ENCODE results near the gene FOXP2. TPM values are rescaled to one million over a fixed set of nuclear protein-coding genes. Genes with fewer than 3 reads are reported as not detected.

The FOXP2 gene
- total RNA-seq, 3 donors from 2014 or later, result 5.9 to 21.3 (median 11.1) TPM

GRCh38 chr7:114450431-114450830 is 35.8 kb downstream of the FOXP2 start:
- no peak for DNase-seq (ENCODE audit: low spot score in 2 of 2)
- Histone ChIP-seq H3K4me1 (no peaks in the 10 kb centered on the region), H3K9me3 (no peaks in the 10 kb centered on the region), H3K27ac (no peak overlapping the region), H3K27me3 (no peaks in the 10 kb centered on the region), H3K4me3 (no peak overlapping the region), H3K36me3 (no peaks in the 10 kb centered on the region)
- intact Hi-C loops (cut with DNase I; ENCODE audit: low total_unique reads), result no loop called here
- TF ChIP-seq CTCF (IDR thresholded peaks at IDR 0.05) (no peak), POLR2A (IDR thresholded peaks at IDR 0.05) (no peak)

GRCh38 chr7:114459574-114459973 is 45.0 kb downstream of the FOXP2 start:
- H3K4me3 ChIP-seq, result no peak overlapping the region
- H3K27ac ChIP-seq, result no peak overlapping the region
- TF ChIP-seq POLR2A (IDR thresholded peaks at IDR 0.05) (no peak), POLR2AphosphoS5 (IDR thresholded peaks at IDR 0.05) (no peak), CTCF (IDR thresholded peaks at IDR 0.05) (no peak)
- no peaks in the 10 kb centered on the region for H3K4me1 ChIP-seq
- H3K27me3 ChIP-seq, result no peaks in the 10 kb centered on the region
- intact Hi-C loops (cut with DNase I; ENCODE audit: low total_unique reads), result no loop called here
- H3K9me3 ChIP-seq, result no peaks in the 10 kb centered on the region
- DNase-seq (ENCODE audit: low spot score in 2 of 2), result no peak
- H3K36me3 ChIP-seq, result no peaks in the 10 kb centered on the region

DNA sequence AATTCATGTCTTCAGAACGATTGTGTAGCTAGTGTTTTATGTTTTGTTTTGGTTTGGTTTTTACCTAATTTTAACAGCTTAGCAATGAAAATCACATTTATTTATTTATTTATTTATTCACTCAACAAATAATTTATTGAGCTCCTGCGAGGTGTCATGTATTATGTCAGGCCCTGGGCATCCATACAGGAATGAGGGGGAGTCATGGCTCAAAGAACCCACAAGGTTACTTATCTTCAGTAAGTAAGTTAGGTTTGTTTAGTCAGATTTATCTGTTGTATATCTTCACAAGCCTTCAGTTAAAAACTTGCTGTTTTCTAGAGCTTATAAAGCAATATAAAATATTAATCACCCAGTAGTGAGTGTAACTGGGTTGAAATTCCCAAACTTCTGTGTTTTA is 45.4 kb downstream of the FOXP2 start:
- no peaks in the 10 kb centered on the region for H3K27me3 ChIP-seq
- no peaks in the 10 kb centered on the region for H3K9me3 ChIP-seq
- no peak for DNase-seq (ENCODE audit: low spot score in 2 of 2)
- H3K4me3 ChIP-seq, result no peak overlapping the region
- H3K27ac ChIP-seq, result no peak overlapping the region
- no peaks in the 10 kb centered on the region for H3K4me1 ChIP-seq
- intact Hi-C loops (cut with DNase I; ENCODE audit: low total_unique reads), result no loop called here
- no peak for TF ChIP-seq CTCF (IDR thresholded peaks at IDR 0.05)
- TF ChIP-seq POLR2AphosphoS5 (IDR thresholded peaks at IDR 0.05), result no peak
- TF ChIP-seq POLR2A (IDR thresholded peaks at IDR 0.05), result no peak
- no peaks in the 10 kb centered on the region for H3K36me3 ChIP-seq

DNA sequence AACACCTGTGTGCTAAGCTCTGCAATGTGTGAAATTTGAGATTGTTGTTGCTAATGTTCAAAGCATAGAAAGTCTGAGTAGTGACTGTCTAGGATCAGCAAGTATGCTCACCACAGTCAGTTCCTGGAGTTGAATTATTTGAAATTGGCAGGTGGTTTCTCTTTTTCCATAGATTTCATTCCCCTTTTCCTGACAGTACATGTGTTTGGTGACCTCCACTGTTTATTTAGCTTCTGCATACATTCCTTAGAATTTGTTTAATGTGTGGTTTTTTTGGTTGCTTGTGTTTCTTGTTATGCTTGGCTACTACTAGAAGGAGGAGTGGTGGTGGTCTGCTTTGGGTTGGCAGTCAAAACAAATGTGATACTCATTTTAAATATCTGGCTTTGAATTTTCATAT is 52.3 kb downstream of the FOXP2 start:
- no peak for DNase-seq (ENCODE audit: low spot score in 2 of 2)
- intact Hi-C loops (cut with DNase I; ENCODE audit: low total_unique reads), result no loop called here

GRCh38 chr7:114468844-114469243 is 54.2 kb downstream of the FOXP2 start:
- intact Hi-C loops (cut with DNase I; ENCODE audit: low total_unique reads), result no loop called here
- Histone ChIP-seq H3K36me3 (no peaks in the 10 kb centered on the region), H3K4me1 (no peaks in the 10 kb centered on the region), H3K27ac (no peak overlapping the region), H3K9me3 (no peaks in the 10 kb centered on the region), H3K27me3 (no peaks in the 10 kb centered on the region), H3K4me3 (no peak overlapping the region)
- no peak for DNase-seq (ENCODE audit: low spot score in 2 of 2)
- no peak for TF ChIP-seq CTCF (IDR thresholded peaks at IDR 0.05)
- no peak for TF ChIP-seq POLR2A (IDR thresholded peaks at IDR 0.05)
- no peak for TF ChIP-seq POLR2AphosphoS5 (IDR thresholded peaks at IDR 0.05)

More for the DNA sequence above, 52.3 kb downstream of the FOXP2 start:
- TF ChIP-seq POLR2AphosphoS5 (IDR thresholded peaks at IDR 0.05) (no peak), CTCF (IDR thresholded peaks at IDR 0.05) (no peak), POLR2A (IDR thresholded peaks at IDR 0.05) (no peak)
- no peaks in the 10 kb centered on the region for H3K27me3 ChIP-seq
- no peaks in the 10 kb centered on the region for H3K4me1 ChIP-seq
- no peaks in the 10 kb centered on the region for H3K9me3 ChIP-seq
- H3K27ac ChIP-seq, result no peak overlapping the region
- H3K36me3 ChIP-seq, result no peaks in the 10 kb centered on the region
- H3K4me3 ChIP-seq, result no peak overlapping the region
